A172 (cell line): ENCODE results near the gene MEN1. TPM values are rescaled to one million over a fixed set of nuclear protein-coding genes. Genes with fewer than 3 reads are reported as not detected.
"Not testable (repeated sequence)": the region's sequence is repeated elsewhere in the genome, so short reads cannot be mapped to it uniquely, and the experiment has no call there.

ENCODE experiments used
- DNase-seq: peaks from one replicate; pipeline ENCODE4 v3.0.0-alpha.2; 2015; ENCODE audit warnings: low spot score
- total RNA-seq: library from RNA; depleted of rRNA; stranded (reverse); fragments of >200 nt; shearing (Covaris generic); gene quantifications from 2 replicates; pipeline ENCODE4 v1.2.3, GENCODE V29; 2014

Gene MEN1
- total RNA-seq, 1 experiment from 2014 or later, result 15.0 TPM

DNA sequence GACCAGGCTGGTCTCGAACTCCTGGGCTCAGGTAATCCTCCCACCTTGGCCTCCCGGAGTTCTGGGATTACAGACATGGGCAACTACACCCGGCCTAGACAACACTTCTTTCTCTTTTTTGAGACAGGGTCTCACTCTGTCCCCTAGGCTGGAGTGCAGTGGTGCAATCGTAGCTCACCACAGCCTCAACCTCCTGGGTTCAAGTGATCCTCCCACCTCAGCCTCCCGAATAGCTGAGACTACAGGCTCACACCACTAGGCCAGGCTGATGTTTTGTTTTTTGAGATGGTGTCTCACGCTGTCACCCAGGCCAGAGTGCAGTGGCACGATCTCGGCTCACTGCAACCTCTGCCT is 35.4 kb upstream of the MEN1 start:
- not testable (repeated sequence) for DNase-seq

GRCh38 chr11:64845129-64845775 is 34.9 kb upstream of the MEN1 start:
- no peak for DNase-seq

DNA sequence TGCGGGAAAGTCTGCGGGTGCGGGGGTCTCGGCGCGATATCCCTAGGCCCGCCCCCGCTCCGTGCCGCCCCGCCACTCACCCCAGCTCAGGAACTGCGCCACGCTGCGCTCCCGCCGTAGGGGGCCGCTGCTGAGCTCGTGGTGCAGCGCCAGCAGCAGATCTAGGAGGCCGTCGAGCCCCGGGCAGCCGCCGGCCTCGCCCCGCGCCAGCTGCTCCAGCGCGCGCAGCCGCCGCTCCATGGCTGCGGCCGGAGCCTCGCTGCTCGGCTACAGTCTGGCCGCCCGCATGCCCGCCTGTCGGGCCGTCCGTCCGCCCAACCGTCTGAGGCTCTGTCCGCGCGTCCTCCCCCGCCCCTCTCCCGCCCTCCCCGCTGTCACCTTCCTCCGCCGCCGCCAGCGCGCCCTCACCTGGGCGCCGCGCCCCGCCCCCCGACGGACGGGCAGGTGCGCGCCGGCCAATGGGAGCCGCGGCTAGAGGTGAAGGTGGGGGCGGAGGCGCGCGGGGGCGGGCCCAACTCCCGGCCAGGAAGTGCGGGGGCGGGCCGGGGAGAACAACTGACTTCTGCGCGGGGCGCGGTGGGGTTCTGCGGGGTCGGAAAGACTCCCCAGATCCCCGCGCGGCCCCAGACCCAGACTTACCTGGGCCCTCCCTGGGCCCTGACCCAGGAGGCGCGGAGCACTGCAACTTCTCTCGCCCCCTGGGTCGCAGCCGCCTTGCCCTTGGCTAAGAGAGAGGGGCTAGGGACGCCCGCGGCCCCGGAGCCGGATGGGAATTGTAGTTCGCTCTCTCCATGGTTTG is 34.2 kb upstream of the MEN1 start, which contains the start of gene CDC42BPG:
TSS of gene CDC42BPG (minus strand) at position 324 of the 799 bp plus-strand sequence. CDS start at position 240, 84 bp downstream.
- no peak for DNase-seq

- no peak for DNase-seq
Measured at GRCh38 chr11:64843686-64844329, 33.5 kb upstream of the MEN1 start.

GRCh38 chr11:64842851-64843685 is 32.7 kb upstream of the MEN1 start:
- peak; percentile 80 for DNase-seq

DNA sequence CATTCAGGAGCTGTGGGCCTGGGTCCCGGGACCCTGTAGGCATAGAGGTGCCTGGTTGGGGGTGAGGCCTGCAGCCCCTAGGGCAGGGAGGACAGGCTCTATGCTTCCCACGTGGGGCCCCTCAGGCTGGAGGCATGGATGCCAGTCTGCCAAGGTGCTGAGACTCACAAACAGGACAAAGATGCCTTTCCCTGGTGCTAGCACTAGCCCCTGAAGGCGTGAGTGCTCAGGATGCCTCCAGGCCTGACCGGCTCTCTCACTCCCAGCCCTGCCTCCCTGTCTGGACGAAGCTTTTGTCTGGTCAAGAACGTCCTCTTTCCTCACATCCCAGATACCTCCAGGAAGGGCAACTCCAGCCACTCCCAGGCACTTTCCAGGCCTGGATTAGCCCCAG is 32.0 kb upstream of the MEN1 start:
- no peak for DNase-seq

- DNase-seq, result no peak
Measured at GRCh38 chr11:64841592-64842365, 31.4 kb upstream of the MEN1 start.

GRCh38 chr11:64839887-64840782 is 29.8 kb upstream of the MEN1 start:
- no peak for DNase-seq

GRCh38 chr11:64839335-64839734 is 29.0 kb upstream of the MEN1 start:
- DNase-seq, result no peak

DNA sequence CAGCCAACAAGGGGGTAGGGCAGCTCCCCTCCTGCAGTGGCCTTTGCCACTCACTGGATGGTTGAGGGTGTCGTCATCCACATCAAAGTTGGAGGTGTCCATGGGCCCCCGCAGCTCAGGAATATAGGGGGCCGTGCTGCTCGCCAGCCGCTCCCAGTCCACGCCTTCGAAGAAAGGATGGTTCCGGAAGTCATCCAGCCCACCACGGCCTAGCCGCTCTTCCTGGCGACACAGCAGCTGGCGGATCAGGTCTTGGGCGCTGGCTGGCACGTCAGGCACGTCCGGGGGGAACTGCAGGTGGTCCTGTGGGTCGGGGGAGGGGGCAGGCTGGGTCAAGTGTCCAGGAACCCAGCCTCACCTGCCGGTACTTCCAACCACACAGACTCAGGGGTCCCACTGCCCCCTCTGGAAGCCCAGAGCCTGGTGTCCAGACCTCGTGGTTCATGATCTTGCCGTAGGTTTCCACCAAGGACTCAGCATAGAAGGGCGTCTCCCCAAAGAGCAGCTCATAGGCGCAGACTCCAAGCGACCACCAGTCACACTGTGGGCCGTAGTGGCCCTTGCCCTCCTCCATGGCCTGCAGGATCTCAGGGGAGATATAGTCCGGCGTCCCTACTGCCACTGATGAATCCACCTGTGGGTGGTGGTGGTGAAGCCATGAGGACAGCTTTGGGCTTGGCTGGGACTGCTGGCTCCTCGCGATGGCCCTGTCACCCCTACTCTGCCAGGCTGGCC is 28.4 kb upstream of the MEN1 start:
- no peak for DNase-seq

DNA sequence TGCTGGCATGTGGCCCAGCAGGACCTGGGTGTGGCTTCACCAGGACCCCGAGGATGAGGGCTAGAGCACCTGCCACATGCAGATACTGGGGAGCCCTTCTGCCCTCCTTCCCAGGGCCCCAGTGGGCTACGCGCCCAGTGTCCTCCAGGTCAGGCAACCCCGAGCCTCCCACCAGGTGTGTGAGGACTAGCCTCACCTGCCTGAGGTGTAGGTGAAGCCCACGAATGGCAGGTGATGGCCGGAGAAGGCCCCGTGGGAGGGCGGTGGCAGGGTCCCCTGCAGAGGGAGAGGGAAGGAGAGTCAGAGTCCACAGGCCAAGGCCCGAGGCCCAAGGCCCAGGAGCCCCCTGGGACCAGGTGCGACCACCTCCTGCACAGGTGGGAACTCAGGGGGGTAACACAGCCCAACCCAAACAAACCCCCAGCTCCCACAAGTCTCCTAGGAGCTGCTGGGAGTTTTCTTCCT is 27.6 kb upstream of the MEN1 start:
- no peak for DNase-seq

DNA sequence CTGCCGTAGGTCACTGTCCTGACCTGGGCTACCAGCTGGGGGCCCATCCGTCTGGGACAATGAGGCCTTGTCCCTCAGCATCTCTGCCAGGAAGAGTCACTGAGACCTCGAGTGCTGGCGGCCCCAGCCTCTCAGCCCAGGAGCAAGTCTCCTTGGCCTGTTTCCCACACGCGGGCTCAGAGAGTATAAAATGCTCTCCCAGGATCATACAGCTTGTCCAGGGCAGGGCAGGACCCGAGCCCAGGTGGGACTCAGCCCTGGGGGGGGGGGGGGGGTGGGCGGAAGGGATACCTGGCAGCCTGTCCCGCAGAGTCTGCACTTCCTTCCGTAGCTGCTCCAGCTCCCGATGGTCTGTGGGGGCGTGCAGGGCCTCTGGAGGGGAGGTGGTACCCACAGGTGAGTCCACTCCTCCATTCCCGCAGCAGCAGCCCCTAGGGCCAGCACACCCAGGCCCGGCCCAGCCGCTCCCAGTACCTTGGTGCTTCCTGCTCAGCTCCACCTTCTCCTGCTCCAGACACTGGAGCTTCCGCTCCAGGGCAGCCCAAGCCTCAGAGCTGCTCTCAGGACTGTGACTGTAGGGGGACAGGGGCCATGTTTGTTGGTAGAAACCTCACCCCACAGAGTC is 26.2 kb upstream of the MEN1 start:
- DNase-seq, result no peak

GRCh38 chr11:64835616-64836447 is 25.5 kb upstream of the MEN1 start:
- DNase-seq, result no peak

DNA sequence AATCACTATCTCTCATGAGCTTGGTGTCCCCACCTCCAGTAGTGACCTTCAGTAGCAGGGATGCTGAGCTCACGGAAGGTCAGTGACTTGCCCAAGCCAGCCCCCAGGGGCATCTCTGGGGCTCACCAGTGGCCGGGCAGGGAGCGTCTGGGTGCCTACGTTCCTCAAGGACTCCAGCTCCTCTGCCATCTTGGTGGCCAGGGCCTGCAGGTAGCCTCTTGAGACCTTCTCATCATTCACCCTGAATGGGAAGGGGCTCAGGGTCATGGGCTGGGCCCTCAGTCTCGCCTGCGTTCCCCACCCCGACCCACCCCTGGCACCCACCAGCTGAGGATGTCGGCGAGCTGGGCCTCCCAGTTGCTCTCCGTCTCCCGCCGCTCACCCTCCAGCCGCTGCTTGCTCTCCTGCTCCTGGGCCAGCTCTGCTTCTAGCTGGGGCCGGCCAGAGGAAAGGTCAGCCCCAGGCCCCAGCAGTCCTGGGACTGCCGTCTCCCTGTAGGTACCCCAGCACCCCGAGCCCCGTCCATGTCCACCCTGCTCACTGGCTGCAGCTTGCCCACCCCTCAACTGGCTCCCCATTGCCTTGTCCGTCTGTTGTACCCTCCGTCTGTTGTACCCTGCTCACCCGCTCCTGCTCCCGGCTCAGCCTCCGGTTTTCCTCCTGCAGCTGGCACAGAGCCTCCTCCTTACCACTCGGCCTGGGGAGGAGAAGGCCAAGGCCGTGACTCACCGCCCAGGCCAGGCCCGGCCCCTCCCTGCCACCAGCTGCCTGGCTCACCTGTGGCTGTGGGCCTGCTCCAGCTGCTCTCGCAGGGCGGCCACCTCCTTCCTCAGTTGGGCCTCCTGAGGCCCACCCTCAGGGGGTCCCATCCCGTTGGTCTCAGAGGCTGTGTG is 24.6 kb upstream of the MEN1 start:
- DNase-seq, result peak; percentile 83

GRCh38 chr11:64834031-64834722 is 23.8 kb upstream of the MEN1 start:
- DNase-seq, result no peak

GRCh38 chr11:64833509-64833908 is 23.2 kb upstream of the MEN1 start:
- no peak for DNase-seq
